Measurements from ENCODE around the gene CBARP. TPM values are rescaled to one million over a fixed set of nuclear protein-coding genes. Genes with fewer than 3 reads are reported as not detected.

CBARP gene
- total and polyA plus RNA-seq, 9 of the 15 experiments (the other 6 are each of a cell fraction or from before 2014, with no cell fraction given) = 0.03 to 8.9 (median 1.2) TPM; not detected in 1

GRCh38 chr19:1245494-1246264 is 7.9 kb upstream of the CBARP start (continued):
- TF ChIP-seq POLR2G (IDR thresholded peaks at IDR 0.05; ENCODE audit: low read depth, low read length) (peak; percentile 77), ZC3H11A (IDR thresholded peaks at IDR 0.05; ENCODE audit: low read depth, low read length) (no peak), TEAD2 (tag; IDR thresholded peaks at IDR 0.05) (no peak), ZNF75A (CRISPR knock-in tag; IDR thresholded peaks at IDR 0.05) (no peak), ETS2 (tag; IDR thresholded peaks at IDR 0.05; ENCODE audit: borderline replicate concordance, poor library complexity, severe bottlenecking) (no peak), TEAD1 (CRISPR knock-in tag; IDR thresholded peaks at IDR 0.05) (no peak), BRD4 (IDR thresholded peaks at IDR 0.05) (no peak), POLR2A (conservative IDR thresholded peaks at IDR 0.05) (peak; percentile 40; the same call in 1 of the 2 replicates), ZNF124 (CRISPR knock-in tag; IDR thresholded peaks at IDR 0.05) (no peak), E2F6 (IDR thresholded peaks at IDR 0.05; ENCODE audit: borderline replicate concordance in 1 of 2, extremely low read depth in 1 of 2, insufficient read depth in 1 of 2, insufficient read length in 1 of 2, low read depth in 1 of 2, low read length in 1 of 2, poor library complexity in 1 of 2, severe bottlenecking in 1 of 2) (peak in 1 of 2 experiments; percentile 44), POLR2AphosphoS5 (IDR thresholded peaks at IDR 0.05; ENCODE audit: control insufficient read depth, insufficient read depth, low read depth, low read length) (no peak), SAP30 (IDR thresholded peaks at IDR 0.05; ENCODE audit: borderline replicate concordance, insufficient read depth, low read depth, low read length, poor library complexity, severe bottlenecking) (peak; percentile 6), TCF7L2 (IDR thresholded peaks at IDR 0.05; ENCODE audit: low read depth, low read length) (no peak), MXI1 (IDR thresholded peaks at IDR 0.05; ENCODE audit: low read depth, low read length) (no peak), TARDBP (IDR thresholded peaks at IDR 0.05) (no peak), RFX5 (IDR thresholded peaks at IDR 0.05; ENCODE audit: low read depth, low read length) (no peak), SAFB2 (IDR thresholded peaks at IDR 0.05; ENCODE audit: borderline replicate concordance, low read depth, low read length, severe bottlenecking) (no peak)
- TF ChIP-seq, protein P1, sequence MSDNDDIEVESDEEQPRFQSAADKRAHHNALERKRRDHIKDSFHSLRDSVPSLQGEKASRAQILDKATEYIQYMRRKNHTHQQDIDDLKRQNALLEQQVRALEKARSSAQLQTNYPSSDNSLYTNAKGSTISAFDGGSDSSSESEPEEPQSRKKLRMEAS (CRISPR knock-in tag; IDR thresholded peaks at IDR 0.05) = 0 out of 2 replicates have a peak, but pooled peaks have one; percentile 21
- TF ChIP-seq, protein P2, sequence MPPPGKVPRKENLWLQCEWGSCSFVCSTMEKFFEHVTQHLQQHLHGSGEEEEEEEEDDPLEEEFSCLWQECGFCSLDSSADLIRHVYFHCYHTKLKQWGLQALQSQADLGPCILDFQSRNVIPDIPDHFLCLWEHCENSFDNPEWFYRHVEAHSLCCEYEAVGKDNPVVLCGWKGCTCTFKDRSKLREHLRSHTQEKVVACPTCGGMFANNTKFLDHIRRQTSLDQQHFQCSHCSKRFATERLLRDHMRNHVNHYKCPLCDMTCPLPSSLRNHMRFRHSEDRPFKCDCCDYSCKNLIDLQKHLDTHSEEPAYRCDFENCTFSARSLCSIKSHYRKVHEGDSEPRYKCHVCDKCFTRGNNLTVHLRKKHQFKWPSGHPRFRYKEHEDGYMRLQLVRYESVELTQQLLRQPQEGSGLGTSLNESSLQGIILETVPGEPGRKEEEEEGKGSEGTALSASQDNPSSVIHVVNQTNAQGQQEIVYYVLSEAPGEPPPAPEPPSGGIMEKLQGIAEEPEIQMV (tag; conservative IDR thresholded peaks at IDR 0.05; ENCODE audit: low read depth) = no peak

All from K562 (cell line).